Epithelial cell of esophagus (primary cell): ENCODE measurements around the gene ZNF641.
"Not testable (repeated sequence)": the region's sequence is repeated elsewhere in the genome, so short reads cannot be mapped to it uniquely, and the experiment has no call there.

Source experiments
- DNase-seq: peaks from one replicate; pipeline ENCODE4 v3.0.0; 2010; ENCODE audit warnings: low read depth
- H3K4me3 ChIP-seq: 2 replicates; pipeline ENCODE4 v1.5.1; 2011; ENCODE audit warnings: mild to moderate bottlenecking, low read length, control low read depth
- TF ChIP-seq, protein P1 (sequence below): IDR thresholded peaks from 2 replicates; pipeline ENCODE4 v1.5.1; 2011; ENCODE audit warnings: low read depth, mild to moderate bottlenecking, low read length, control low read depth, inconsistent platforms; ENCODE audit not compliant: insufficient read depth; ENCODE audit errors: missing control alignments

Gene ZNF641

DNA sequence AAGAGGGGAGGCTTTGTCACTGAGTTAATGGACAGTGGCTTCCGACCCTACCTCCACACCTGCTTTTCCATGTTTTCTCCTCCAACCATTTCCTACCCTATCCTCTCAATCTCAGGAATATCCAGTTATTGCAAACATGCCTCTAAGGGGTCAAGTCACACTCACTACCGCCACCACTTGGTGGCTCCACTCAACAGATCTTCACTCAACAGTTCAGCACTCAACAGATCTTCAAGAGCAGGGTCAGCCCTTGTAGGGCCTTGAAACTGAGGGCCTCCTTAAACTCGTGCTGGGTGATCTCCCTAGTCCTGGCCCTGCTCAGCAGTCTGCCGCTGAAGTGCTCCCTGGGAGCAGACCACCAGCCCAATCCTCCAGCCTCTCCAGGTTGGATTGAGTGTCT is 14.2 kb downstream of the ZNF641 start:
- TF ChIP-seq, protein P1, sequence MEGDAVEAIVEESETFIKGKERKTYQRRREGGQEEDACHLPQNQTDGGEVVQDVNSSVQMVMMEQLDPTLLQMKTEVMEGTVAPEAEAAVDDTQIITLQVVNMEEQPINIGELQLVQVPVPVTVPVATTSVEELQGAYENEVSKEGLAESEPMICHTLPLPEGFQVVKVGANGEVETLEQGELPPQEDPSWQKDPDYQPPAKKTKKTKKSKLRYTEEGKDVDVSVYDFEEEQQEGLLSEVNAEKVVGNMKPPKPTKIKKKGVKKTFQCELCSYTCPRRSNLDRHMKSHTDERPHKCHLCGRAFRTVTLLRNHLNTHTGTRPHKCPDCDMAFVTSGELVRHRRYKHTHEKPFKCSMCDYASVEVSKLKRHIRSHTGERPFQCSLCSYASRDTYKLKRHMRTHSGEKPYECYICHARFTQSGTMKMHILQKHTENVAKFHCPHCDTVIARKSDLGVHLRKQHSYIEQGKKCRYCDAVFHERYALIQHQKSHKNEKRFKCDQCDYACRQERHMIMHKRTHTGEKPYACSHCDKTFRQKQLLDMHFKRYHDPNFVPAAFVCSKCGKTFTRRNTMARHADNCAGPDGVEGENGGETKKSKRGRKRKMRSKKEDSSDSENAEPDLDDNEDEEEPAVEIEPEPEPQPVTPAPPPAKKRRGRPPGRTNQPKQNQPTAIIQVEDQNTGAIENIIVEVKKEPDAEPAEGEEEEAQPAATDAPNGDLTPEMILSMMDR = peak; percentile 14
- H3K4me3 ChIP-seq = no peak overlapping the region
- peak; percentile 14 for DNase-seq

DNA sequence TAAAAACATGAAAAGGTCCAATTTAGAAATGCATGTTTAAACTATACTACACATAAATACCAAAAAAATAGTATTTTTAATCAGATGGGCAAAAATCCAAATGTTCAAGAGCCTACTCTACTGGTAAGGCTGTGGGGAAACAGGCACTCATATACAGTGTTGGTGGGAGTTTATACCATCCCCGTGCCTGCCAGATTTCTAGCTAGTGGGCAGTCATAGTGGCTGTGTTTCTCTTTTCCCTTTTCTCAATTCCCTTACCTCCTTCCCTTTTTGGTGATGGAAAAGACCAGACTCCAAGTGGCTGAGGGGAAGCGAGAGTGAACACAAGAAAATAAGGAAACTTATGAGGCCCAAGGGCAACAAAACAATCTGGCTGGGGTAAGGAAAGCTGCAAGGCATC is 14.7 kb downstream of the ZNF641 start:
- TF ChIP-seq, protein P1 = no peak
- no peak overlapping the region for H3K4me3 ChIP-seq
- DNase-seq = no peak

DNA sequence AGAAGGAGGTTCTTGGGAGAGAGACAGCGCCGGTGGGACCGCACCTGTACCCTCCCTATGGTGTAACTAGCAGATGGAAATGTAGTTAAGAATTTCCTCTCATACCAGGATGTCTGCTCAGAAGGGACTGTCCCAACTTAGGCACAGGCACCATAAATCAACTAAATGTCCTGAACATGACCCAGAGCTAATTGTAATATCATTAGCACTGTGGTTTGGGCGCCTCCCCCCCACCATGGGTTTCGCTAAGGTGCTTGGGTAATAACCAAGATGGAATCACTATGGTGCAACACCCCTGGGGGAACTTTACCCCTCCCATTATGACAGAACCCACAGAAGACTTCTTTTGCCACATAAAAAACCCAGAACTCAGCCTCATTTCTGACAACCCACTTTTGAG is 15.9 kb downstream of the ZNF641 start:
- no peak for DNase-seq
- H3K4me3 ChIP-seq = no peak overlapping the region
- TF ChIP-seq, protein P1 = no peak

- not testable (repeated sequence) for H3K4me3 ChIP-seq, DNase-seq
These were observed 17.0 kb downstream of the ZNF641 start for GRCh38 chr12:48333680-48334079.

GRCh38 chr12:48331399-48331798 is 19.3 kb downstream of the ZNF641 start:
- TF ChIP-seq, protein P1 = no peak
- peak; percentile 59 for DNase-seq
- H3K4me3 ChIP-seq = no peak overlapping the region

DNA sequence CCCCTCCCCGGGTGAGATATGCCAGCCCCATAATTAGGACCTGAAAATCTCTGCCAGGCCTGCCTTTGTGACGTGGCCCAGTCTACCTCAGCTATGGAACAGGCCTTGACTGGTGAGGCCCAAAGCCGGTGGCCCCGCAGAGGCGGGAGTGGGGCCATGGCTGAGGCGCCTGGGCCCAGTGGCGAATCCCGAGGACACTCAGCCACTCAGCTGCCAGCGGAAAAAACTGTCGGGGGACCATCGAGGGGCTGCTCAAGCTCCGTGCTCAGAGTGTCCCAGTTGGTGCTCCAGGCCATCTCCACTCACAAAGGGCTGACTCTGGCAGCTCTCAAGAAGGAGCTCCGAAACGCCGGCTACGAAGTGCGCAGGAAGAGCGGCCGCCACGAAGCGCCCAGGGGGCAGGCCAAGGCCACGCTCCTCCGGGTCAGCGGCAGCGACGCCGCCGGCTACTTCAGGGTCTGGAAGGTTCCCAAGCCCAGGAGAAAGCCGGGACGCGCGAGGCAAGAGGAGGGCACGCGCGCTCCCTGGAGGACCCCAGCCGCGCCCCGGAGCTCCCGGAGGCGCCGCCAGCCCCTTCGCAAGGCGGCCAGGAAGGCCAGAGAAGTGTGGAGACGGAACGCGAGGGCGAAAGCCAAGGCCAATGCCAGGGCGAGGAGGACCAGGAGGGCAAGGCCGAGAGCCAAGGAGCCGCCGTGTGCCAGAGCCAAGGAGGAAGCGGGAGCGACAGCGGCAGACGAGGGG is 21.4 kb downstream of the ZNF641 start:
- no peak for DNase-seq
- TF ChIP-seq, protein P1 = no peak
- H3K4me3 ChIP-seq = no peak overlapping the region

DNA sequence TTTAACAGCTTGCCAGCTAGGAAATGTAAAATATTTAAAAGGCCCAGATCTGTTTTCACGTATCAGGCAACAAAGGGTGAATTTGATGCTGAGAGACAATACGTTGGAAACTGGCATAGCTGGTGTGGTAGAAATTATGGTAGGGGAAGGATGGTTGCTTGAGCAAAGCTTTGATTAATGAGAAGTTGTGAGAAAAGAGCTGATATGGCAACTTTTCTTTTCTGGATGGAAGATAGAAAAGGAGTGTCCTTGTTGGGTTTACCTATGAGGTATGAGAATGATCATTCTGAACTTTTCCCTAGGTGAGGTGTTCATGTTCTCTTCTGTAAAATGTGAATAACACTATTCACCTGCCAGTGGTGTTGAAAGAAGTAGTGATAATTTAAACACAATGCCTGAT is 34.2 kb downstream of the ZNF641 start:
- TF ChIP-seq, protein P1 = no peak
- no peak for DNase-seq
- no peak overlapping the region for H3K4me3 ChIP-seq
